Measurements from ENCODE around the gene ZFPL1.

Gene ZFPL1

DNA sequence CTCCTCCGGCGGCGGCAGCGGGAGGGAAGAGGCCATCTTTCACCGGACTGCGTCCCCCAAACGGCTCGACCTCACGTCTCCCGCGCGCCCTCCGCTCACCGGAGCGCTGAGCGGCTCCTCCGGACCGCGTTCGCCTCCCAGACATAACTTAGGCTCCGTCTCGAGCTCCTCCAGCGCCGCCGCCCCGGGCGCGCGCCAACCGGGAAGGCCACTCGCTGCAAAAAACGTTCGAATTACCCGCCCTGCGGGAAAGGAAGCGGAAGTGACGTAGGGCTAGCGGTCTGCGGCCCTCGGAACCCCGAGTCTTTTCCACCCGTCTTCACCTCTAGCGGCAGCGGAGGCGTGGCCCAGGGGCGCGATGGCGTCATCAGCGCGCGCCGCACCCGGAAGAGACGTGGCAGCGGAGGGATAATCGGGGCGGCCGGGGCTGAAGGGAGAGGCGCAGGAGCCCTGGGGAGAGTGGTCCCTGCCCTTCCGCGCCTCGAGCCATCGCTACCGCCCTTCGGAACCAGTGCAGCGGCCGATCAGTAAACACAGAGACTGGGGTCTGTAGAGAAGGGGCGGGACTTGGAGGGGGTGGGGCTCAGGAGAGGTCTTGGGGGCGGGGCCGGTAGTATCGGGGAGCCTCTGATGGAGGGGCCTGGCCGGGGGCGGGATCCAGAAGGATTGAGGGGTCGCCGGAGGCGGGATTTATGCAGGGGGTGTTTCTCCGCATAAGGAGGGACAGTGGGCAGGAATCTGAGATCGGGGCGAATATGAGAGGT is at the start of gene ZFPL1, which contains the start of gene CDCA5:
Gene ZFPL1, plus strand, starts transcription at position 389 of the 764 bp plus-strand sequence. CDS start 477 bp downstream, outside the sequence.
Gene CDCA5, minus strand, starts transcription at position 207 of the 764 bp plus-strand sequence. Its CDS starts 62 bp downstream, at position 145.
- peak; percentile 96 for DNase-seq

GRCh38 chr11:65034423-65034822 is 49.6 kb upstream of the ZFPL1 start:
- DNase-seq: no peak

- no peak for DNase-seq
Measured at GRCh38 chr11:65035579-65035978, 48.4 kb upstream of the ZFPL1 start.

GRCh38 chr11:65036931-65037330 is 47.1 kb upstream of the ZFPL1 start:
- no peak for DNase-seq

DNA sequence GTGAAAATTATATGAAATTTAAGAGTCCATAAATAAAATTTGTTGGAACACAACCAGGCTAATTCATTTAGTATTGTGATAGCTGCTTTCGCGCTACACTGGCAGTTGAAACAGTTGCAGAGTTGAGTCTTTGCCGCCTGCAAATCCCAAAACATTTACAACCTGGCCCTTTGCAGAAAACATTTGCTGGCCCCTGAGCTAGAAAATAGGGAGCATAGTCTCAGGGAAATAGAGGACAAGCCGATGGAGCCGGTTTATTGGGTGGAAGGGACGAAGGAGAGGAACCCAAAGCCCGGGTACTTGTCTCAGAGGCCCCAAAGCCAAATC is 43.5 kb upstream of the ZFPL1 start:
- DNase-seq: no peak

DNA sequence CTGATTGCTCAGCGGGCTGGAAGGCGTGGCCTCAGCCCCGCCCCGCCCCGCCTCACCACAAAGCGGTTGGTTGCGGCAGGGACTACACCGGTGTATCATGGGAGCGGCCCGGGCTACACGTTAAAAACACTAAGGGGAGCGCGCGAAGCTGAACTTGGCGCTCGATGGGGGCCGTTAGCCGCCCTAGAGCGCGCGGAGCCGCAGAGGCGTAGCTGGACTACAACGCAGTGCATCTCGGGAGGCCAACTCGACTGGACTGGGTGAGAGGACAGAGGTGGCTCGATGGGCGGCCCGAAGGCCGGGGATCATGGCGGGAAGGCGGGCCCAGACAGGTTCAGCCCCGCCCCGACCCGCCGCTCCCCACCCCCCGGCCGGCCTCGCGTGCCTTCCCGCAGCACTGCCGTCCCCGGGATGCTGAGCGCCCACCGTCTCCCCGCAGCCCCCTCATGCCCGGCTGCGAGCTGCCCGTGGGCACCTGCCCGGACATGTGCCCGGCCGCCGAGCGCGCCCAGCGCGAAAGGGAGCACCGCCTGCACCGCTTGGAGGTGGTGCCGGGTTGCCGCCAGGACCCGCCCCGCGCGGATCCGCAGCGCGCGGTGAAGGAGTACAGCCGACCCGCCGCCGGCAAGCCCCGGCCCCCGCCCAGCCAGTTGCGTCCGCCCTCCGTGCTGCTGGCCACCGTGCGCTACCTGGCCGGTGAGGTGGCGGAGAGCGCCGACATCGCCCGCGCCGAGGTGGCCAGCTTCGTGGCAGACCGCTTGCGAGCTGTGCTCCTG is 43.0 kb upstream of the ZFPL1 start, which contains the start of gene SAC3D1:
Gene SAC3D1, plus strand, starts transcription at position 364 of the 776 bp plus-strand sequence. Its CDS starts 83 bp downstream, at position 447.
- DNase-seq: peak; percentile 91

DNA sequence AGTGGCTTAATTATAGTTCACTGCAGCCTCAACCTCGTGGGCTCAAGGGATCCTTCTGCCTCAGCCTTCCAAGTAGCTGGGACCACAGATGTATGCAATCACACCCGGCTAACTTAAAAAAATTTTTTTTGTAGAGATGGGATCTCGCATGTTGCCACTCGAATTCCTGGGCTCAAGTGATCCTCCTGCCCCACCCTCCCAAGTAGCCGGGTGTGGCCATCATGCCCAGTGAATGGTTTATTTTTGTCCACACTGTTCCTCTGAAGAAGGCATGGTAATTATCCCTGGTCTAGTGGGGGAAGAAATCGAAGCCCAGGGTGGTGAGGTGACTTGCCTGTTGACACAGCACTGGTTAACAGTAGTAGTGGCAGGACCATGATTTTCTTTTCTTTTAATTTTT is 41.1 kb upstream of the ZFPL1 start:
- DNase-seq: no peak

- no peak for DNase-seq
Measured at GRCh38 chr11:65043881-65044501, 40.0 kb upstream of the ZFPL1 start.

- no peak for DNase-seq
Measured at GRCh38 chr11:65045061-65045460, 39.0 kb upstream of the ZFPL1 start.

- DNase-seq: no peak
Measured at GRCh38 chr11:65045728-65046127, 38.3 kb upstream of the ZFPL1 start.

GRCh38 chr11:65047581-65048422 is 36.2 kb upstream of the ZFPL1 start:
- DNase-seq: no peak

DNA sequence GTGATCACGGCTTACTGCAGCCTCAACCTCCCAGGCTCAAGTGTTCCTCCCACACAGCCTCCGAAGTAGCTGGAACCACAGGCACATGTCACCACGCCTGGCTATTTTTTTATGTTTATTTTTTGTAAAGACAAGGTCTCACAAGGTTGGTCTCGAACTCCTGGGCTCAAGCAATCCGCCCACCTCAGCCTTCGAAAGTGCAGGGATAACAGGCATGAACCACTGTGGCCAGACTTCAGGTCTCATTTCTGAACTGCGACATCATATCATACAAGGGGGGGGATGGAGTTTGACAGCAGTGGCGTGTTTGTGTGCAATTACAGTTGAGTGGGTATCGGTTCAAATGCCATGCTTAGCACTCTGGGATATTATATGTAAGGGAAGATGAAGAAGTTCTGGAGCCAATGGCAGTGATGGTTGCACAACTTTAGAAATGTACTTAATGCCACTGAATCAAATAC is 32.6 kb upstream of the ZFPL1 start:
- DNase-seq: no peak

DNA sequence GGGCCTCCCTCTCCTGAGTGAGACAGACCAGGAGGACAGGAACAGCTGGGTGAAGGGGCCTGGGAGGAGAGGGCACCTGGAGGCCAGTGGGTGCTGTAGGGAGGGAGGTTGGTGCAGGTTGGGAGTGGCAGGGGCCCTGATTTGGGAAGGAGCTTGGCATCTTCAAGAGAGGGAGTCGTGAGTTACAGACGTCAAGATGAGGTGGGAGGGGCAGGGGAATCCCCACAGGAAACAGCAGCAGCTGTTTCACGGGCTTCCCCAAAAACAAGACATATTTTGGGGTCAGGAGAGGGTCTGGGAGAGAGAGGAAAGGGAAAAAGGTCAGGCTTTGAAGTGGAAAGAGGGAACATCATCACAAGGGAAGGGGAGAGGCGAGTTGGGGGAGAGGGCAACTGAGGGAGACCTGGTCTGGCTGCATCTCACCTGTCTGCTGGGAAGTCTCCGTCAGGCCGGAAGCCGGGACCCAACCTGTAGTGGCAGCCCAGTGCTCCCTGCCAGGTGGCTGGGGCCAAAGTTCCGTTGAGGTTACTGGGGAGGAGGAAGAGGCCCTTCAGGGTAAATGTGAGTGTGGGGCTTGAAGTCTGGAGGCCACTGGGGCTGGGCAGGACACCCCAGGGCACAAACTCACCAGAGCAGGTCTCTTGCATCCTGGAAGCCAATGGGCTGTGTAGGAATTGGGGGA is 30.1 kb upstream of the ZFPL1 start:
- DNase-seq: no peak

DNA sequence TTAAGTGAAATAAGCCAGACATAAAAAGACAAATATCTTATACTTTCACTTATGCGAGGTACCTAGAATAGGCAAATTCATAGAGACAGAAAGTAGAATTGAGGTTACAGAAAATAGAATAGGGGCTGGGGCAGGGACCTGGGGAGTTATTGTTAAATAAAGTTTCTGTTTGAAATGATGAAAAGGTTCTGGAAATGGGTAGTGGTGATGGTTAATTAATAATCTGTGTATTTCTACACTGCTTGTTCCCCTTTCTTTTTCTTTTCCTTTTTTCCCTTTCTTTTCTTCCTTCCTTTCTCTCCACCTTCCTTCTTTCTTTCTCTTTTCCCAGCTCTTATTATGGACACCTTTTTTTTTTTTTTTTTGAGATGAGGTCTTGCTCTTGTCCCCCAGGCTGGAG is 28.5 kb upstream of the ZFPL1 start:
- no peak for DNase-seq

- no peak for DNase-seq
Measured at GRCh38 chr11:65056999-65057398, 27.0 kb upstream of the ZFPL1 start.

DNA sequence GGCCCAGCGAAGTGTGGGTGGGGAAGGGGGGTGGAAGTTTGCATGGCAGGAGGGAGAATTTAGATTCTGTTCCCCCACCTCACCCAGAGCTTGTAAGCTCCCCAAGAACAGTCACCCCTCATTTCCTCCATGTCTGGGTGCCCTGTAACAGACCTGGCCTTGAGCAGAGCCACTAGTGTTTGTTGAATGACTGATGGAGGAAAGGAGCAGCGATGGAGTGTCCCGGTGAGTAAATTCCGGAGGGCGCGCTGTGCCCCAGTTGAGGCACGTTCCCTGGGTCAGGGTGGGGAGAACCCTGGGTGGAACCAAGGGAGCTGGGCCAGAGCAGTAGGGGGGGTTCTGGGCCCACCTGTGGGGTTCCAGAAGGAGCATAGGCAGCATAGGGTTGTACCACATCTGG is 26.5 kb upstream of the ZFPL1 start:
- no peak for DNase-seq

DNA sequence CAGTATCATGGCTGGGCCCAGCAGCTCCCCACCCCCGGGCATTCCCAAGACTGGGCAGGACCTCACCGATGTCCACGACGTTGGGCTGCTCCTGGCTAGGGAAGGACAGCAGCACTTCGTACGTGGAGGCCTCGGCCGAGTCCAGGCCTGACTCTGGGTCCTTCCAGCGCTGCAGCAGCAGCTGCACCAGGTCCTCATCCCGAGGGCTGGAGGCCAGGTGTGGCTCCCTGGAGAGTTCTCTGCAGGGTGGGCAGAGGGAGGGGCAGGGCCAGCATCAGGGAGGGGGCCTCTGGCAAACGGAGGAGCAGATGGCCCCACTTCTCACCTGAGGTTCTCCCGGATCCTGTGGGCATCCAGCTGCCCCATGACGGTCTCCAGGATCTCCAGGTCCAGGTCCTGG is 26.0 kb upstream of the ZFPL1 start:
- DNase-seq: no peak

DNA sequence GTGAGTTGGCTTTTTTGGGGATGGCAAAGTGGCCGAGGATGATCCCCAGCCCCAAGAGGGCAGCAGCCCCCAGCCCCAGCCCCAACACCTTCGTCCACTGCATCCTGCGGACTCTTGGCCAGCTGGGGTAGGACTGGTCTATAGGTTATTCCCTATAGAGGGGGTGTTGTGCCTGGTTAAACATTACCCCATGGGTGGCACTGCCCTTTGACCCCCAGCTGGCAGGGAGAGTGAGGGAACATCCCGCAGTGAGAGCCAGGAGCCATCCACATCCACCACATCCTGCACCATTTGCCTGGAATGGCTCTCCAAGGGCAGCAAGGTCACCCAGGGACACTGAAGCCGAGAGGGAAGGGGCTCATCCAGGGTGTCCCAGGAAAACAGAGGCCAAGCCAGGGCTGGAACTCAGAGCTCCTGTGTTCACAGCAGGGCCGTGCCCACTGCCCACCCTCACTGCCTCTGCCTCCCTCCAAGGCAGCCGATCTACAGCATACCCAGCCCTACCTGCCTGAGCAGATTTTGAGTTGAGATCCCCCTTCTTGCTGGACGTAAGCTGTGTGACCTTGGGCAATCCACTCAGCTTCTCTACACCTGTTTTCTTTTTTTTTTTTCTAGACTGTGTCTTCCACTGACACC is 25.5 kb upstream of the ZFPL1 start, which contains the start of gene NAALADL1:
Gene NAALADL1, minus strand, starts transcription at position 135 of the 636 bp plus-strand sequence. Its CDS starts 32 bp downstream, at position 103.
- DNase-seq: no peak

DNA sequence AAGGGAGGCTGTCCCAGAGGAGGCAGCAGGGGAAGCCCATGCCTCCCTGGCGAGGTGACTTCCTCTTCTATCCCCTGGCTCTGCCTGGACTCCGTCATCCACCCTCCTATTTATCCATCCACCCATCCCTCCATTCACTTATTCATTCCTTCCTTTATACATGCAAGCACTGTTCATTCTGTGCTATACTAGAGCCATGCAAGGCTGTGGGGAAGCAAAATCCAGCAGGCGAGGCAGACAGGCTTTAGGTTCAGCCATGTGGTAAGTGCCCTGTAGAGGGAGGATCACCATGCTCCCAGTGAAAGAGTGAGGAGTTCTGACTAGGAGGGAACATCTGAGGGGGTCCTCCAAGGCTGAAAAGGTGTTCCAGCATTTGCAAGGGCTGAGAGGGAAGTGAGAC is 24.5 kb upstream of the ZFPL1 start:
- no peak for DNase-seq

DNA sequence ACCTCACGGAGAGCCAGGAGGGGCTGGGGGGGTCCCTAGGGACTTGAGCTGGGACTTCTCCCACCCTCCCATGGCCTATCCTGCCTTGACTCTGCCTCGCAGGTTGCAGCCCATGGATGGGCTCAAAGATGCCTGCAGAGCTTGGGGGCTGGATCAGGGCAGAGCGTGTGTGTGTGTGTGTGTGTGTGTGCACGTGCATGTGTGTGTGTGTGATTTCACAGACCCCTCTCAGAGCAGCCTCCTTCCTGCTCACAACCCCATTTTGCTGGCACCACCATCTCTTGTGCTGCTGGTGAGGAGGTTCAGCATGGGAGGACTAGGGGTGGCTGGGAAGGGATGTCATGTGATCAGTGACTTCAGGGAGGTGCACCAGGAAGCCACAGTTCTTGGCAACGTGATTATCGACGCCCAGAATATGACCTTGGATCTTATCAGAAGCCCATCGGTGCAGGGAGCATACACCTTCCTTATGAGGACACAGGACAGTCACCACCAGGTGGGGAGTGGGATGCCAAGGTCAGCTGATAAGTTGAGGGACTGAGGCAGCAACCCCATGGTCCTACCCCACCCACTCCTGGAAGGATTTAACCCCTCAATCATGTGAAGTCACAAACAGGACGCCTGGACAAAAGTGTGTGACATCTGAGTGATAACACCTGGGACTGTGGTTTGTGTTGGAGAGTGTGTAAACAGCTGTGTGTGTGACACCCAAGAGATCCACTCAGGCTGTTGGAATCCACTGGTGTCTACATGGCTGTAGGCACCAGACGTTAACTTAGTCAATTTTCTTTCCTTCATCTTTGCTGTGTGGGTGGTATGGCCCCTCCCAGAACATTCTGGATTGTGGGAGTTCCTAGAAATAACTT is 23.8 kb upstream of the ZFPL1 start:
- DNase-seq: no peak
